HG02571 (cell line): Measurements from ENCODE around the gene TMEM260.

Experiments
- ATAC-seq: cut with Tn5 transposase; IDR thresholded peaks from one replicate; pipeline ENCODE4 v1.9.1; 2021; ENCODE audit warnings: mild to moderate bottlenecking, moderate library complexity; ENCODE audit not compliant: unreplicated experiment

Gene TMEM260

GRCh38 chr14:56579345-56580220 lies at the start of gene TMEM260:
TSS of gene TMEM260 (plus strand) at chr14:56579798. CDS start at chr14:56579915, 117 bp downstream.
- peak; percentile 91 for ATAC-seq

GRCh38 chr14:56532546-56532945 lies 47.1 kb upstream of the TMEM260 start:
- no peak for ATAC-seq

- ATAC-seq = no peak
Measured at GRCh38 chr14:56534656-56535055, 44.9 kb upstream of the TMEM260 start.

GRCh38 chr14:56539862-56540261 lies 39.7 kb upstream of the TMEM260 start:
- ATAC-seq = no peak

GRCh38 chr14:56543436-56543835 lies 36.2 kb upstream of the TMEM260 start:
- ATAC-seq = no peak

- ATAC-seq = no peak
Measured at GRCh38 chr14:56549721-56550120, 29.9 kb upstream of the TMEM260 start.

- no peak for ATAC-seq
Measured at GRCh38 chr14:56552615-56553014, 27.0 kb upstream of the TMEM260 start.

GRCh38 chr14:56554301-56554700 lies 25.3 kb upstream of the TMEM260 start:
- ATAC-seq = no peak

DNA sequence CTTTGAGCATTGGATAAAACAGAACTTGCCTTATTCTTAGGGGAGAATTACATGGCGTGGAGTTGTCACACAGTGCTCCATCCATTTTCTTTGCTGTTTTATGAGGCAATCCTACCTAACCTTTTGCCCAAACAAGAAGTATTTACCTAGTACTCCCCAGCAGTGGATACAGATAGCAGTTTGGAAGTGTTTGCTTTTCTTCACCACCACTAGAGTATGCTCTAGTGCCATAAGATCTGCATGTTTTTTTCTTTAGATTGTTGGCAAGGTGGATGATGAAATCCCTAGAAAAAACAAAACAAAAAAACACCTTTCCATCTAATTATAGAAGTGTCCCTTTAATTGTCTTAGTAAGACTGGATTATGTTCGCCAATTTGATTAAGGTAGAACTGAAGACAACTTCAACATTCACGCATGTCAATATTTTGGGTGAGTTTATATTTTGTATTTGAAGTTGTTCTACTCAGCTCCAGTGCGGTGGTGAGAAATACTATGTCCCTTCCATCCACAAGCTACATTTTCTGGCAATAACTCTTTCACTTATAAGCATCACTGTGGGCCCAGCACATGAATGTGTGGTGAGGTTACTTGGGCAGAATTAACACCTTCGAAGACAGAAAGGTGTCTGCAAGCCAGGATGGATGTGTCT lies 23.6 kb upstream of the TMEM260 start:
- no peak for ATAC-seq

DNA sequence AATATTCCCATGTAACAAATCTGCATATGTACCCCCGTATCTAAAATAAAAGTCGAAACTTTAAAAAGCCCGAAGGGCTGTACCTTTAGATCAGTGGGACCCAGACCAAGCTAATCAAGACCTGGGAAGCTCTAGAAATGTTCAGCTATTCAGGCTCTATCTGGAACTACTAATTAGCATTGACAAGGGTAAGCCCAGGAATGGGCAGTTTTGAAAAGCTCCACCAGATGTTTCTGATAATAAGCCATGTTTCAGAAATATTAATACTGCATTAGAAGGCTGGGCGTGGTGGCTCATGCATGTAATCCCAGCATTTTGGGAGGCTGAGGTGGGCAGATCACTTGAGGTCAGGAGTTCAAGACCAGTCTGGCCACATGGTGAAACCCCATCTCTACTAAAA lies 20.4 kb upstream of the TMEM260 start:
- no peak for ATAC-seq

DNA sequence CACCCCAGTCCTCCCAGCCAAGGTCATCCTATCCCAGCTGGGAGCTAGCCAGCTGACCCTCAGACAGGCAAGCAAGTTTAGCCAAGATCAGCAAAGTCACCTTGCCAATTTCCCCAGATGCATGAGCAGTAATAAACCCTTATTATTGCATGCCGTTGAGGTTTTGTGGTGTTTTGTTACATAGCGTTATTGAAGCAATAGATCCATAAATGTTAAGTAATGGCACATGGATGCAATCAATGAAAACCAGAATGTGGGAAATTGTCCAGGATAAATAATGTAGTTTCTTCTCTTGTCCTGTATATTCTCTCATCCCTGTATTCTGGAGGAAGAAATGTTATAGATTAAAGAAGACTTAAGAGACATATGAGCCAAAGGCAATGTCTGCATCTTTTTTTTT lies 18.0 kb upstream of the TMEM260 start:
- ATAC-seq = no peak

DNA sequence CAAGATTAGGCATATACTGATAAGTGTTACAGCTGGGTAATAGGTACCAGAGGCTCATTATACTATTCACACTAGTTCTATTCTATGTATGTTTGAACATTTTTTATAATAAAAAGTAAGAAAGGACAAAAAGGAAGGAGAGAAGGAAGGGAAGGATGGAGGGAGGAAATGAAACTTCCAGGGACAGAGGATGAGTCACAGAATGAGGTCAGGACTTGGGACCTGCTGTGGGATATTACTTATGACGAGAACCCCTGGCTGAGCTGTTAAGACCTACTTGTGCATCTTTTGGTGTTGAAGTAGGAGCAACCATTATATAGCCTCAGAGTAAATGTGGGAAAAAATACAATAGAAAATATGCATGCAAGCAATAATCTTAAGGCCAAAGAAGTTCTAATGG lies 16.7 kb upstream of the TMEM260 start:
- ATAC-seq = no peak

DNA sequence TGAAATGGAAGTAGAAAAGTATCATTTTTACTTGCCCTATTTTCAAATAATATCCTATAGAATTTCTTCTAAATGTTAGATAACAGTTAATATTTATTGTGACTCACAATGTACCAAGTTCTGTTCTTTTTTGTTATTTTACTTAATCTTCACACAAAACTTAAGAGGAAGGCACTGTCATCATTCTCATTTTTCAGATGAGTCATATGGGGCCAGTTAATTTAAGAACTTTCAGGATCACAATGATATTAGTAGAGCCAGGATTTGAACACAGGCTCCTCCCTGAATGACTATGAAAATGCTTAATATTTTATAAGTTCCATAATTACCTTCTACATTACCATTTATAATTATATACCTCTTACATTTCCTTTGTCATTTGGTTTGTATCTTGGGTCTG lies 10.4 kb upstream of the TMEM260 start:
- no peak for ATAC-seq

- no peak for ATAC-seq
Measured at GRCh38 chr14:56570295-56570694, 9.3 kb upstream of the TMEM260 start.

GRCh38 chr14:56580221-56580711 lies 668 bp downstream of the TMEM260 start:
- no peak for ATAC-seq

DNA sequence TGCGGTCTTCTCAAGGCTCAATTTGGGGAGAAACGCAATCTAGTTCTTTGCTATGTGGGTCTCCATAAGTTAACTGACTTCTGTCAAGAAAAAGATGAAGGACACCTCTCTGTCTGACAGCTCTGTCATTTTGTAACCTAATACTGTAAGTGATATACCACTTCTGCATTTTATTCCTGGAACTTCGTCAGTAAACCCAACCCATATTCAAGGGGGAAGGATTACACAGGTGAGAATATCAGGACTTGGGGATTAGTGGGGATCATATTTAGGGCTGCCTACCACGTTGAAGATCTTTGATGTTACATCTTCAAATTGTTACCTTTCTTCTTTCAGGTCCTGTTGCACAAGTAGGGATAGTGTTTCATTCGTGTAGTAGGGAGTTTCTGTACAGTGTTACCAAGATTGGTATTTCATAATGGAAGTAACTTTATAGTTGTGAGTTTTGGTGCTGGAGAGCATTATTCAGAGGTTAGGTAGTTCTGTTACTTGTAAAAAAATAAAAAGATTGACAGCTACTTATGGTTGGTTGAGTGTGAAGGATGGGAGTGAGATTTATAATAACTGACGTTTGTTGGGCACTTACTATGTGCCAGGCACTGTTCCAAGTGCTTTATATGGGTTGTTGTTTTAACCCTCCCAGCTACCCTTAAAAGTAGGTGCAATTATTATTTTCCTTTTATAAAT lies 1.6 kb downstream of the TMEM260 start:
- ATAC-seq = no peak

DNA sequence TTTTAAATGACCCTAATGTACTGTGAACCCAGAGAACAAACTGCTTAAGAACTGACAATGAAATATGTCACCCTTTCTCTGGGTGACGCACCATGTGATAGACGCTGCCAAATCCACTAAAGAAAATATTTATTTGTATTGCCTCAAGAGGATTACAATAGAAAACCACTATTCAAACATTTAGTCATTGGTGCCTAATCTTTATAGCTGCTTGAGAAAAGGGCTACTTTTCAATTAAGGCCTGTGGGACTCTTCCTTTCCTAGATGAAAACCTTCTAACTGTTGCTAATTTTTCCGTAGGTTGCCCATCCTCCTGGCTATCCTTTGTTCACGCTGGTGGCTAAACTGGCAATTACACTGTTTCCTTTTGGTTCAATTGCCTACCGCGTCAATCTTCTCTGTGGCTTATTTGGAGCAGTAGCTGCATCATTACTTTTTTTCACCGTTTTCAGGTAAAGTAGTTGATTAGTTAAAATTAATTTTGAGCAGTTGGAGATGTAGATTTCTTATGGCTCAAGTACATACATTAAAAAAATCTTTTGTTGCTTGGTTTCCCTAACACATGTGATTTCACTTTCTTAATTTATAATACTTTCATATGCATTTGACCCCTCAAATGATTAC lies 6.0 kb downstream of the TMEM260 start:
- no peak for ATAC-seq

DNA sequence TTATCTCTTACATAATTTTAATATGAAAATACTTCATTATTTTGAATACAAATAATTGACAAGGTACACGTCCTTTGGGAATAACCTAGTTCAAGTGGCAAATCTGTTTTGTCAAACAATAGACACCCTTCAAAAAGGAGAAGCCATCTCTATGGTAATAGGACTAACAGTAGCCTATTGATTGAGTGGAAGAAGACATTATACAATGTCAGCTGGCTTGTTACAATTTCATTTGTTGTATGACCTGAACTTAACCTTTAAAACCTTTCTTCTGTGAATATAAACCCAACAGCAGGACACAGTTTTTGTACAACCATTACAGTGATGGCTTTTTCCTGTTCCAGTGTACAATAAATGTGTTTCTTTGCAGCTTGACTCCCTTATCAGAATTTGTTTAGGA lies 8.1 kb downstream of the TMEM260 start:
- no peak for ATAC-seq

DNA sequence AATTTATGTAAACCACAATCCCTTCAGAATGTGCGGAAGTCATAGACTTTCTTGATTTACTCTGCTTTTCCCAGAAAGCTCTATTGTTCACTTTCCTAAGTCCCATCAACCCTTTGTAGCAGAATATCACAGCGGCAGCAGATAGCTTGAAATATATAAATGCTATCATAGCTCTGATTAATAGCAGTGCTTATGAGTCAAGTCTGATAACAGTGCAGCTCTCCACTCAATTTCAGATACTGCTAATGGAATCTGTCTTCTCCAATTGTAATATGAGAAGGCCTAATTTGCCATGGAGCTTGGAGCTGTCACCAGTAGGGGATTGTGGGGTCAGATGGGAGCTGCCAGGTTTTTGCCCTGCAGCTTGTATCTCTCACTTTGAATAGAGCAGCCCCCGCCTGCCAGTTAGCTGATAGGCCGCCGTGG lies 10.9 kb downstream of the TMEM260 start:
- no peak for ATAC-seq

GRCh38 chr14:56592746-56593544 lies 13.3 kb downstream of the TMEM260 start:
- ATAC-seq = no peak
